ENCODE data around the gene MDFIC.

Gene MDFIC

DNA sequence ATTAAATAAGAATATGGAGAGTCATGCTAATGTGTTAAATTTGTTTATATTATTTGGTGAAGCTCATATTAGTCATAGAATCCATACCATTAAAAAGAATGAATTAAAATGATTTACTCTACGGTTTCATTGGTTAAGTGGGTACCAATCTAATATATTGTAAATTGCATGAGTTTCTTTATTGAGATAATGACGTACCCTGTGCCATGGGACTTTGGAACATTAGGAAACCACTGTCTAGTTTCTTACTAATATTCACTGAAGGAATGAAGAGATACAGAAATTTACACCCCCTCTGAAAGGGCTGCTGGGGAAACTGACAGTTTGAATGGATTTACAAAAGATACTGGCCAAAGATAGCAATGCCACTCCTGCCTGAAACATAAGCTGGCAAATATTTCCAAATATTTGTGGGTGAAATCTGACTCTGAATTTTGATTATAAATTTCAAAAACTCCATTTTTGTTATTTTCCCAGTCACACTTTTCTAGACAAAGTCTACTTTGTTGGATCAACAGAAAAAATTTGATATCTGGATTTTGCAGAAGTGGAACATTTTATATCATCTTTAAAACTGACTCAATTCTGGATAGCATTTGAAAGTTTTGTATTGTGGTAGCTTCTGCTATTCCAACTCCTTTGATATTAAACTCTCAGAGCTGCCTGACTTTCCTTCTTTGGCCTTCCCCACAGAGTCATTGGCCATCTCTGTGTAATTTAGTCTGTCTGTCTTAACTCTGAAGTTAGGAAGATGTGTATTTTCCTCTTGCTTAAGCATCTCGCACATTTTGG lies 22.3 kb downstream of the MDFIC start:
- H3K4me1 ChIP-seq (ENCODE audit: control insufficient read depth in 5 of 5, insufficient read depth in 5 of 5, low read length in 5 of 5) = peaks cover 5 to 55% (median 35%) of the 10 kb centered on the region in 5 donors

DNA sequence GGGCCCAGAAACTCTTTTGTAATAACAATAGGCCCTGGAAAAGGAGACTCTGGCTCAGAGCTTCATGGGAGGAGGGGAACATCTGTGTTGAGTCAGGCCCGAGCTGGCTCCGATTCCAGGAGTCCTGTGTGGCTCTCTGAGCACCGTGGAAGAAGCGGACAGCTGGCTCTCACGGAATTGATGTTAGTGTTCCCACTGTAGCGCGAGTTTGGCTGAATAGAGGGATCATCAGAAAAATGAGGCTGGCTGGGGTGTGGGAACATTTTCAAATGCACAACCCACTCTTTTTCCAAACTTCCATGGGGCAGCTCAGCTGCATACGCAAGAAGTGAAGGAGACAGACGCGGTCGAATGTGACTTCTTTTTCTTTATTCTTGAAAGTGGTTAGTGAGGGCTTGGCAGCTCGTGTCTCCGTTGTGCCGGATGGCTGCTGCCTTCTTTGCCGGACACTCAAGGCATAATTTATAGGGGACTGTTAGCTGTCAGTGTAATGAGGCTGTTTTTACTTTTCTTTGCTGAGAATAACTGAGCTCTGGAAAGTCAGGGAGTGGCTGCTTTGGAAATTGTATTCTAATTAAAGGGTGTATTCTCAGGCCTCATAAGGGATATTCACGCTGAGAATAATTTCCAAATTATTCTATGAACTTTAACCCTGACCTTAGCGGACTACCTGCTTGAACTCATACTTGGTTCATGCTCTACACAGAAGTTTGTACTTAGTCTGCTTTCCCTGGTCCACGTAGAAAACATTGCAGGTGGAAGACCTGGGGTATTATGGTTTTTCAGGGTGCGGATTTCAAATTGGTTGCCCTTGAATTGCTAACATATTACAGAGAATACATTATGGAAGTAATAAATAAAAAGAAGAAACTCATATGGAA lies 23.1 kb downstream of the MDFIC start:
- H3K9me3 ChIP-seq (ENCODE audit: control insufficient read depth in 5 of 5, low read length in 5 of 5) = no peaks in the 10 kb centered on the region
- peaks cover 5 to 47% (median 29%) of the 10 kb centered on the region in 5 donors for H3K4me1 ChIP-seq (ENCODE audit: control insufficient read depth in 5 of 5, insufficient read depth in 5 of 5, low read length in 5 of 5)
- H3K36me3 ChIP-seq (ENCODE audit: control insufficient read depth in 5 of 5, insufficient read depth in 5 of 5, low read length in 5 of 5) = peaks cover 0 to 16% (median 5%) of the 10 kb centered on the region in 5 donors
- H3K4me3 ChIP-seq (ENCODE audit: low read depth in 1 of 5, low read length in 5 of 5) = peak overlapping the region in 4 of 5 donors; percentile 32 to 56 (median 54)
- H3K9ac ChIP-seq (ENCODE audit: low read length in 5 of 5) = peak overlapping the region in 4 of 5 donors; percentile 7 to 72 (median 46)
- no peaks in the 10 kb centered on the region for H3K27me3 ChIP-seq (ENCODE audit: control insufficient read depth in 5 of 5, insufficient read depth in 4 of 5, low read length in 5 of 5)
- H3K27ac ChIP-seq (ENCODE audit: low read depth, low read length) = peak overlapping the region; percentile 75

More for the DNA sequence above, 22.3 kb downstream of the MDFIC start:
- Histone ChIP-seq H3K27me3 (ENCODE audit: control insufficient read depth in 5 of 5, insufficient read depth in 4 of 5, low read length in 5 of 5) (no peaks in the 10 kb centered on the region), H3K4me3 (ENCODE audit: low read depth in 1 of 5, low read length in 5 of 5) (no peak overlapping the region), H3K9me3 (ENCODE audit: control insufficient read depth in 5 of 5, low read length in 5 of 5) (no peaks in the 10 kb centered on the region), H3K36me3 (ENCODE audit: control insufficient read depth in 5 of 5, insufficient read depth in 5 of 5, low read length in 5 of 5) (peaks cover 0 to 15% (median 5%) of the 10 kb centered on the region in 5 donors), H3K27ac (ENCODE audit: low read depth, low read length) (peak overlapping the region; percentile 75), H3K9ac (ENCODE audit: low read length in 5 of 5) (peak overlapping the region in 3 of 5 donors; percentile 7 to 53 (median 40))

DNA sequence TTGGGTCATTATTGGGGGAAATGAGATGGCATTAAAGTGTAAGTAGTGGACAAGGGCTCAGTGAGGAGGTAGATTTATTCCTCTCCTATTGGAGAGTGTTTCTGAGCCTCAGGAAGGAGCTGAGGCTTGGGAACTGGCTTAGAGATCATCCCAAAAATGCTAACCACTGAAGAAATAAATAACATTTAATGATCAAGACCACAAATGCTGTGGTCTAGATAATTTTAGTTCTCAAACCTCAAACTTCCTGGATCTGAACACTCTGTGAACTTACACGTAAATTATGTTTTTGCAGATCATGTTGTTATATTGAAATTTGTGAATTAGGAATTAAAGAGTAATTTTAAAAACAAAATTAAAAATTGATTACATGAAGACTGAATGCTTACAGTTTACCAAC lies 27.3 kb downstream of the MDFIC start:
- Histone ChIP-seq H3K36me3 (ENCODE audit: control insufficient read depth in 5 of 5, insufficient read depth in 5 of 5, low read length in 5 of 5) (peaks cover 0 to 7% (median 5%) of the 10 kb centered on the region in 5 donors), H3K27ac (ENCODE audit: low read depth, low read length) (no peak overlapping the region), H3K4me3 (ENCODE audit: low read depth in 1 of 5, low read length in 5 of 5) (no peak overlapping the region), H3K4me1 (ENCODE audit: control insufficient read depth in 5 of 5, insufficient read depth in 5 of 5, low read length in 5 of 5) (peaks cover 5 to 22% (median 12%) of the 10 kb centered on the region in 5 donors), H3K9ac (ENCODE audit: low read length in 5 of 5) (no peak overlapping the region), H3K9me3 (ENCODE audit: control insufficient read depth in 5 of 5, low read length in 5 of 5) (no peaks in the 10 kb centered on the region), H3K27me3 (ENCODE audit: control insufficient read depth in 5 of 5, insufficient read depth in 4 of 5, low read length in 5 of 5) (no peaks in the 10 kb centered on the region)

DNA sequence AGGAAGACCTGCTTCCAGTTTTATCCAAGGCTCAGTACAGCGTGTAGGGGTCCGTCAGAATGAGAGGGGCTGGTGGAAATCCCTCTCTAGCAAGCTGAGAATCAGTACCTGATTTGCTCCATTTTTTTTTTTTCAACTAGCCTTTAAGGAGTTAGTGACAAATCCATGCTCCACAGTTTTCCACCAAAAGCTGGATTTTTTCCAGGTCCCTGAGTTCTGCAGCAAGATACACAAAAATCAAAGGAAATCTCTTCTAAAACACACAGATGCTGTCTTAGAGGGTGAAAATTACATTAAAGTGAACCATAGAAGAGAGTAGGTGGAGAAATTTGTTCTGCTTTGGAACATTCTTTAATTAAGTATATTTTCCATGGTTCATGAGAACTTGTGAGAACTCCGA lies 30.4 kb downstream of the MDFIC start:
- no peak overlapping the region for H3K4me3 ChIP-seq (ENCODE audit: low read depth in 1 of 5, low read length in 5 of 5)
- peaks cover 0 to 12% (median 5%) of the 10 kb centered on the region in 5 donors for H3K36me3 ChIP-seq (ENCODE audit: control insufficient read depth in 5 of 5, insufficient read depth in 5 of 5, low read length in 5 of 5)
- H3K9me3 ChIP-seq (ENCODE audit: control insufficient read depth in 5 of 5, low read length in 5 of 5) = no peaks in the 10 kb centered on the region
- H3K27me3 ChIP-seq (ENCODE audit: control insufficient read depth in 5 of 5, insufficient read depth in 4 of 5, low read length in 5 of 5) = no peaks in the 10 kb centered on the region
- H3K4me1 ChIP-seq (ENCODE audit: control insufficient read depth in 5 of 5, insufficient read depth in 5 of 5, low read length in 5 of 5) = peaks cover 0 to 11% (median 3%) of the 10 kb centered on the region in 5 donors
- no peak overlapping the region for H3K9ac ChIP-seq (ENCODE audit: low read length in 5 of 5)
- H3K27ac ChIP-seq (ENCODE audit: low read depth, low read length) = no peak overlapping the region

DNA sequence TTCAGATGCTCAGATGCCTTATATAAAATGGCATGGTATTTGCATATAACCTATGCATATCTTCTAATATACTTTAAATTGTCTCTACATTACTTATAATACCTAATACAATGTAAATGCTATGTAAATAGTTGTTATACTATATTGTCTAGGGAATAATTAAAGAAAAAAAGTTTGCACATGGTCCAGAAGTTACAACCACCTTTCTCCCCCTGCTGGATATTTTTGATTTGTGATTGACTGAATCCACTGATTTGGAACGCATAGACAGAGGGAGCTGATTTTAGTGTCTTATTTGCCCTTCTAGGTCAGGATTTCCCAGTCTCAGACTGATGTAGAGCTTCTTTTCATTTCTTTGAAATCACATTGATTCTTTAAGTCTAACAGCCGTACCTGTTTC lies 31.8 kb downstream of the MDFIC start:
- Histone ChIP-seq H3K27me3 (ENCODE audit: control insufficient read depth in 5 of 5, insufficient read depth in 4 of 5, low read length in 5 of 5) (no peaks in the 10 kb centered on the region), H3K36me3 (ENCODE audit: control insufficient read depth in 5 of 5, insufficient read depth in 5 of 5, low read length in 5 of 5) (peaks cover 0 to 9% (median 3%) of the 10 kb centered on the region in 5 donors), H3K9me3 (ENCODE audit: control insufficient read depth in 5 of 5, low read length in 5 of 5) (no peaks in the 10 kb centered on the region), H3K27ac (ENCODE audit: low read depth, low read length) (no peak overlapping the region), H3K9ac (ENCODE audit: low read length in 5 of 5) (no peak overlapping the region), H3K4me3 (ENCODE audit: low read depth in 1 of 5, low read length in 5 of 5) (no peak overlapping the region), H3K4me1 (ENCODE audit: control insufficient read depth in 5 of 5, insufficient read depth in 5 of 5, low read length in 5 of 5) (peaks cover 0 to 22% (median 5%) of the 10 kb centered on the region in 5 donors)

DNA sequence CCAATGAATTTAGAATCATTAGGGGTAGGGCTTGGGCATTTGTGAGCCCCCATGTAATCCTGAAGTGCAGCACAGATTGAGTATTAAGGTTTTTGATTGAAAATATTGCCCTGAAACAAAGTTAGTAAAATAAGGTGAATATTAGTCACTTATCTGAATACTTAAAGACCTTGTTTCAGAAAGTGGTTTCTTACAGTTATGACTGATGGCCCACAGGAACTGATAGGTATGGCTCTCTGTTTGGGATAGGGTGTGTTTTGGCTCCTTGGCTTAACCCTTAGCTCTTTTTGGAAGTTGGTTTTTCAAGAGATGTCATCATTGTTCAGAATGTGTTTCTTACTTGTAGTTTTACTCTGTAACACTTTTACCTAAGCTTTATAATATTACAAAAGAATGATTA lies 34.8 kb downstream of the MDFIC start:
- peak overlapping the region in 1 of 5 donors; percentile 20 for H3K9ac ChIP-seq (ENCODE audit: low read length in 5 of 5)
- peaks cover 0 to 5% (median 3%) of the 10 kb centered on the region in 5 donors for H3K36me3 ChIP-seq (ENCODE audit: control insufficient read depth in 5 of 5, insufficient read depth in 5 of 5, low read length in 5 of 5)
- H3K4me1 ChIP-seq (ENCODE audit: control insufficient read depth in 5 of 5, insufficient read depth in 5 of 5, low read length in 5 of 5) = peaks cover 0 to 26% (median 5%) of the 10 kb centered on the region in 5 donors
- no peaks in the 10 kb centered on the region for H3K27me3 ChIP-seq (ENCODE audit: control insufficient read depth in 5 of 5, insufficient read depth in 4 of 5, low read length in 5 of 5)
- no peak overlapping the region for H3K4me3 ChIP-seq (ENCODE audit: low read depth in 1 of 5, low read length in 5 of 5)
- no peak overlapping the region for H3K27ac ChIP-seq (ENCODE audit: low read depth, low read length)
- H3K9me3 ChIP-seq (ENCODE audit: control insufficient read depth in 5 of 5, low read length in 5 of 5) = no peaks in the 10 kb centered on the region

DNA sequence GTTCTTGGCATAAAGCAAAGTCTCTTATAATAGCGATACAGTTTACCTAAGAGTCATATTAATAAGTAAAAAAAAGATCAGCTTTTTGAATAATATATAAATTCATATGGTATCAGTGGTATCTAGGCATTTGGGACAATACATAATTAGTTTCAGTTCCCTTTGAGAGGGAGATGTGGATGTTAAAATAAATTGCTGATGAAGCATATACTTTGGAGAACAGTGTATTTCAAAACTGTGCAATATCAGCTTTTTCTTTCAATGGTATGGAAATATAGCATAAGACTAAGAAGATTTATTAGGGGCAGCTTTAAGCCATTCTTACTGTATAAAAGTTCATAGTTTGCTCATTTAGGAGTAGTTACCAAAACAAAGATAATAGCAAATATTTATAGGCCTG lies 35.5 kb downstream of the MDFIC start:
- H3K9ac ChIP-seq (ENCODE audit: low read length in 5 of 5) = no peak overlapping the region
- H3K4me3 ChIP-seq (ENCODE audit: low read depth in 1 of 5, low read length in 5 of 5) = no peak overlapping the region
- peaks cover 0 to 26% (median 5%) of the 10 kb centered on the region in 5 donors for H3K4me1 ChIP-seq (ENCODE audit: control insufficient read depth in 5 of 5, insufficient read depth in 5 of 5, low read length in 5 of 5)
- peaks cover 0 to 5% (median 3%) of the 10 kb centered on the region in 5 donors for H3K36me3 ChIP-seq (ENCODE audit: control insufficient read depth in 5 of 5, insufficient read depth in 5 of 5, low read length in 5 of 5)
- no peaks in the 10 kb centered on the region for H3K9me3 ChIP-seq (ENCODE audit: control insufficient read depth in 5 of 5, low read length in 5 of 5)
- H3K27me3 ChIP-seq (ENCODE audit: control insufficient read depth in 5 of 5, insufficient read depth in 4 of 5, low read length in 5 of 5) = no peaks in the 10 kb centered on the region
- H3K27ac ChIP-seq (ENCODE audit: low read depth, low read length) = peak overlapping the region; percentile 32

DNA sequence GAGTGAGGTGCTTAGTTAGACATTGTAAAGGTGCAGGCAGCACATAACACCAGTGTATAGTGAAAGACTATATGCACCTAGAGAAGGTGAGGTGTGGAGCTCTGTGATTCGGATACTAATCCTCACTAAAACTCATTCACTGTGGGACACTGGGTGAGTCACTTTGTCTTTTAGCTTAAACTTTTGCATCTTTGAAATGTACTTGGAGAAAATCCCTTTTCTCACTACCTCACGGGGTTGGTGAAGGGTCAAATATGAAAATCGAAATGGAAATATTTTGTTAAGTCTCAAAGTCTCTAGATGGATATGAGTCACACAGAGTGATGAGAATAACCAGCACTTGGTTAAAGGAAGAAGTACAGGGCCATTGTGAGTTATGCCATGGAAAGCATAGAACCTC lies 38.0 kb downstream of the MDFIC start:
- H3K27ac ChIP-seq (ENCODE audit: low read depth, low read length) = peak overlapping the region; percentile 12
- no peaks in the 10 kb centered on the region for H3K9me3 ChIP-seq (ENCODE audit: control insufficient read depth in 5 of 5, low read length in 5 of 5)
- peaks cover 0 to 20% (median 5%) of the 10 kb centered on the region in 5 donors for H3K4me1 ChIP-seq (ENCODE audit: control insufficient read depth in 5 of 5, insufficient read depth in 5 of 5, low read length in 5 of 5)
- no peak overlapping the region for H3K9ac ChIP-seq (ENCODE audit: low read length in 5 of 5)
- peaks cover 0 to 4% (median 3%) of the 10 kb centered on the region in 5 donors for H3K36me3 ChIP-seq (ENCODE audit: control insufficient read depth in 5 of 5, insufficient read depth in 5 of 5, low read length in 5 of 5)
- no peak overlapping the region for H3K4me3 ChIP-seq (ENCODE audit: low read depth in 1 of 5, low read length in 5 of 5)
- H3K27me3 ChIP-seq (ENCODE audit: control insufficient read depth in 5 of 5, insufficient read depth in 4 of 5, low read length in 5 of 5) = no peaks in the 10 kb centered on the region

DNA sequence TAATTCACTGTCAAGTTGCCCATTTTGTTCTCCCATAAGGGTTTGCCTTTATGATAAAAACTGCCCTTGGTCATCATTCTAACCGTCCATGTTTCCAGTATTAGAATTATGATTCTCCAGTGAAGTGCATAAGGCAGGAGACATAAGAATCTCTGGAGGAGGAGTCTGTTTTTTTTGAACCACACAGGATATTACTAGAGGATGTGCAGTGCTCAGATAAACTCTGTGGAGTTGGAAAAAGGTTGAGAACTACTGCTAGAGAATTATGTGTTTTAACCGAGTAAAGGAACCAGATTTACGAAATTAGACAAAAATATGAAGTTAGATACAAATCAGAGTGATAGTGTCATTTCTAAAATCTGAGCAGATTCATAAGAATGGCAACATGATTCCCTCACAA lies 40.5 kb downstream of the MDFIC start:
- Histone ChIP-seq H3K4me1 (ENCODE audit: control insufficient read depth in 5 of 5, insufficient read depth in 5 of 5, low read length in 5 of 5) (peaks cover 0 to 22% (median 5%) of the 10 kb centered on the region in 5 donors), H3K9ac (ENCODE audit: low read length in 5 of 5) (no peak overlapping the region), H3K4me3 (ENCODE audit: low read depth in 1 of 5, low read length in 5 of 5) (no peak overlapping the region), H3K27me3 (ENCODE audit: control insufficient read depth in 5 of 5, insufficient read depth in 4 of 5, low read length in 5 of 5) (no peaks in the 10 kb centered on the region), H3K36me3 (ENCODE audit: control insufficient read depth in 5 of 5, insufficient read depth in 5 of 5, low read length in 5 of 5) (no peaks in the 10 kb centered on the region), H3K27ac (ENCODE audit: low read depth, low read length) (no peak overlapping the region), H3K9me3 (ENCODE audit: control insufficient read depth in 5 of 5, low read length in 5 of 5) (no peaks in the 10 kb centered on the region)

All from subcutaneous abdominal adipose tissue (tissue), 5 donors.